HepG2 (cell line): Measurements from ENCODE around the gene DNAJB2. TPM values are rescaled to one million over a fixed set of nuclear protein-coding genes. Genes with fewer than 3 reads are reported as not detected.

ENCODE experiments used
- ATAC-seq: fragments of 200-7000 bp; cut with Tn5 transposase; 3 replicates; pipeline ENCODE4 v1.9.1; 2020; ENCODE audit warnings: mild to moderate bottlenecking, moderate library complexity
- BruUV-seq: library from RNA; stranded (reverse); fragments of 400-500 nt; replicated peaks from 2 replicates; lab custom pipeline; 2021; lab: Mats Ljungman, UMichigan
- CTCF ChIA-PET: fragments of 300-600 bp; formaldehyde crosslinking; extraction: SDS; loops from one replicate; lab custom pipeline; 2021; ENCODE audit warnings: low total read pairs, inconsistent platforms, low intra/inter-chr PET ratio; lab: Yijun Ruan, JAX
- POLR2A ChIA-PET: fragments of 350-600 bp; sonication (Branson Sonifier 250); formaldehyde crosslinking; loops from one replicate; lab custom pipeline; 2020; ENCODE audit warnings: antibody characterized with exemption, inconsistent platforms; lab: Yijun Ruan, JAX
- DNase-seq: peaks from one replicate; pipeline ENCODE4 v3.0.0-alpha.2; 2015; ENCODE audit warnings: low spot score
- FAIRE-seq: peaks from 3 replicates; lab custom pipeline; 2011; peaks lifted over from hg19 to GRCh38; lab: Jason Lieb, UNC
- H2AFZ ChIP-seq: one replicate; pipeline ENCODE4 v1.6.1; 2011; ENCODE audit warnings: low read length, inconsistent platforms
- H3K27ac ChIP-seq: fragments of 300-600 bp; 3 replicates; pipeline ENCODE4 v1.8.0; 2011; ENCODE audit warnings: mixed run types, mild to moderate bottlenecking, mixed read lengths, low read length, inconsistent platforms; ENCODE audit not compliant: insufficient read depth; ENCODE audit errors: extremely low read length
- H3K27me3 ChIP-seq, 2 experiments: fragments of 200-600 bp in 1 of 2; 2 replicates in 1 of 2; 3 replicates in 1 of 2; pipeline versions ENCODE4 v1.6.0 to v1.8.0; 2011; ENCODE audit warnings: low read length in 2 of 2, mild to moderate bottlenecking in 2 of 2, moderate library complexity in 2 of 2, inconsistent platforms in 1 of 2; ENCODE audit not compliant: insufficient read depth in 2 of 2, control insufficient read depth in 1 of 2
- H3K36me3 ChIP-seq, 2 experiments: fragments of 200-600 bp in 1 of 2; replicated peaks in 1 of 2; 2 replicates in 1 of 2; 3 replicates in 1 of 2; pipeline versions ENCODE4 v1.5.1 to v1.8.0; 2011; ENCODE audit warnings: low read length in 2 of 2, inconsistent platforms in 1 of 2; ENCODE audit not compliant: insufficient read depth in 2 of 2, control insufficient read depth in 1 of 2
- H3K4me1 ChIP-seq: 2 replicates; pipeline ENCODE4 v1.5.1; 2012; ENCODE audit warnings: low read length, inconsistent platforms; ENCODE audit not compliant: insufficient read depth
- H3K4me2 ChIP-seq: 2 replicates; pipeline ENCODE4 v1.6.0; 2011; ENCODE audit warnings: low read depth, low read length, inconsistent platforms
- H3K4me3 ChIP-seq, 3 experiments: fragments of 200-600 bp in 1 of 3; sonication (generic), shearing (Covaris generic) in 1 of 3; replicated peaks in 1 of 3; 2 replicates each; pipeline ENCODE4 v1.5.1; 2011 to 2016; ENCODE audit warnings: low read length in 3 of 3, inconsistent platforms in 2 of 3, low read depth in 2 of 3, mild to moderate bottlenecking in 2 of 3, control low read depth in 1 of 3, mixed read lengths in 1 of 3; ENCODE audit not compliant: insufficient read depth in 1 of 3
- H3K79me2 ChIP-seq: one replicate; pipeline ENCODE4 v1.6.1; 2011; ENCODE audit warnings: low read length, inconsistent platforms; ENCODE audit not compliant: insufficient read depth
- H3K9ac ChIP-seq: 2 replicates; pipeline ENCODE4 v1.6.0; 2011; ENCODE audit warnings: mild to moderate bottlenecking, low read depth, low read length, inconsistent platforms; ENCODE audit not compliant: insufficient read depth
- H3K9me3 ChIP-seq: 2 replicates; pipeline ENCODE4 v1.5.1; 2012; ENCODE audit warnings: mild to moderate bottlenecking, low read length
- H4K20me1 ChIP-seq: 2 replicates; pipeline ENCODE4 v1.6.0; 2011; ENCODE audit warnings: inconsistent platforms, mild to moderate bottlenecking, low read length, moderate library complexity; ENCODE audit not compliant: insufficient read depth
- ARID3A ChIP-seq: IDR thresholded peaks from 2 replicates; pipeline ENCODE4 v1.6.1; 2012; ENCODE audit warnings: low read depth, low read length, improper control_type of control experiment
- FOXO1 ChIP-seq: sonication (generic); formaldehyde crosslinking; IDR thresholded peaks from 2 replicates; pipeline ENCODE4 v1.4.0; 2020; ENCODE audit warnings: missing genetic modification reagents
- GPBP1L1 ChIP-seq: sonication (generic); formaldehyde crosslinking; IDR thresholded peaks from 2 replicates; pipeline ENCODE4 v1.5.0; 2020; ENCODE audit warnings: mild to moderate bottlenecking, missing genetic modification reagents
- HOXD1 ChIP-seq: sonication (generic); formaldehyde crosslinking; IDR thresholded peaks from 2 replicates; pipeline ENCODE4 v1.5.0; 2020; ENCODE audit warnings: missing genetic modification reagents
- IRX3 ChIP-seq: sonication (generic); formaldehyde crosslinking; IDR thresholded peaks from 2 replicates; pipeline ENCODE4 v1.8.1; 2023; ENCODE audit warnings: mild to moderate bottlenecking, low read depth, missing genetic modification reagents, borderline replicate concordance
- JUND ChIP-seq: sonication (generic); formaldehyde crosslinking; IDR thresholded peaks from 2 replicates; pipeline ENCODE4 v1.8.0; 2022; ENCODE audit warnings: mild to moderate bottlenecking, missing genetic modification reagents
- KLF12 ChIP-seq: sonication (generic); formaldehyde crosslinking; IDR thresholded peaks from 2 replicates; pipeline ENCODE4 v1.4.0; 2020; ENCODE audit warnings: missing genetic modification reagents, borderline replicate concordance
- MIER3 ChIP-seq: IDR thresholded peaks from 2 replicates; pipeline ENCODE4 v1.6.1; 2016; ENCODE audit warnings: missing compliant biosample characterization, borderline replicate concordance
- NR0B2 ChIP-seq: sonication (generic); formaldehyde crosslinking; IDR thresholded peaks from 2 replicates; pipeline ENCODE4 v1.4.0; 2020; ENCODE audit warnings: mild to moderate bottlenecking, missing genetic modification reagents
- SIN3A ChIP-seq: IDR thresholded peaks from 2 replicates; pipeline ENCODE4 v1.6.1; 2011; ENCODE audit warnings: low read depth, mild to moderate bottlenecking, control low read depth, low read length, borderline replicate concordance
- ZFP91 ChIP-seq: sonication (generic); formaldehyde crosslinking; IDR thresholded peaks from 2 replicates; pipeline ENCODE4 v1.9.0; 2022; ENCODE audit warnings: missing genetic modification reagents, mild to moderate bottlenecking, borderline replicate concordance
- ZMAT3 ChIP-seq: sonication (generic); formaldehyde crosslinking; conservative IDR thresholded peaks from 2 replicates; pipeline ENCODE4 v1.7.0; 2021; ENCODE audit warnings: missing genetic modification reagents
- ZNF180 ChIP-seq: sonication (generic); formaldehyde crosslinking; IDR thresholded peaks from 2 replicates; pipeline ENCODE4 v1.4.0; 2020; ENCODE audit warnings: low read depth, missing genetic modification reagents, borderline replicate concordance
- ZNF883 ChIP-seq: sonication (generic); formaldehyde crosslinking; IDR thresholded peaks from 2 replicates; pipeline ENCODE4 v1.5.1; 2020; ENCODE audit warnings: mild to moderate bottlenecking, missing genetic modification reagents; ENCODE audit errors: not compliant biosample characterization
- WGBS: methylation state at CpG from one replicate; pipeline ENCODE4 v1.1.6; 2017; ENCODE audit warnings: low lambda C conversion rate; 5-methylcytosine and 5-hydroxymethylcytosine counted together
- in situ Hi-C: cut with HindIII; loops from 2 replicates; pipeline ENCODE4 v1.10.0; 2017; ENCODE audit warnings: low pct_unique_long_range_greater_than_20kb; ENCODE audit not compliant: extremely low pct_ligation_motif_present
- intact Hi-C: fragments of 100-400 bp; cut with micrococcal nuclease; formaldehyde crosslinking; loops from one replicate; pipeline ENCODE4 v1.10.0; 2022; ENCODE audit not compliant: unreplicated experiment
- polyA plus RNA-seq, 8 experiments: library from polyadenylated mRNA; depleted of rRNA in 3 of 8; stranded (reverse) in 7 of 8; unstranded in 1 of 8; fragments of >200 nt; fragmentation: Illumina TruSeq in 4 of 8; extraction: Trizol in 4 of 8; gene quantifications; 2 replicates each; pipeline versions ENCODE4 v1.2.1 to v1.2.3, GENCODE V29; 2011 to 2016; ENCODE audit warnings: low read depth in 4 of 8, missing spikeins in 1 of 8, mixed read lengths in 1 of 8; ENCODE audit not compliant: insufficient read depth in 1 of 8
- total RNA-seq, 5 experiments: library from RNA; depleted of rRNA; stranded (reverse); fragments of >200 nt; fragmentation: Illumina TruSeq; extraction: Trizol; gene quantifications; 2 replicates each; pipeline ENCODE4 v1.2.3, GENCODE V29; 2016; ENCODE audit warnings: low read depth in 1 of 5

The DNAJB2 gene
- total and polyA plus RNA-seq, 2 of the 13 experiments (the other 11 are each of a cell fraction or from before 2014, with no cell fraction given), result 21.3 to 31.1 TPM

- ChIA-PET CTCF (no interaction called here), POLR2A (interaction anchor here (0.9 to 2.1 kb wide), 12 partner anchors 8 to 118 kb away, joined by 3 to 22 read pairs (median 4); partner anchors contain the start of genes ANKZF1, ATG9A, DNAJB2 and DNPEP)
- no peak overlapping the region for H3K9ac ChIP-seq
- WGBS, result 10% methylated on average over 6 of the region's 8 CpGs
- H3K27ac ChIP-seq, result peak overlapping the region; percentile 3
- H3K4me2 ChIP-seq, result peak overlapping the region; percentile 52
- peak; percentile 57 for FAIRE-seq
- H3K4me3 ChIP-seq, result 0 out of 6 replicates have a peak overlapping the region, but pooled peaks of 1 of the 3 experiments have one; percentile 29
- in situ Hi-C loops (no loop called here), intact Hi-C loops (no loop called here)
- BruUV-seq, result no TSS peak
- no peaks in the 10 kb centered on the region for H4K20me1 ChIP-seq
- no peaks in the 10 kb centered on the region for H3K36me3 ChIP-seq
- no peaks in the 10 kb centered on the region for H3K79me2 ChIP-seq
- peaks cover 37% of the 10 kb centered on the region for H3K4me1 ChIP-seq
- DNase-seq, result peak; percentile 54
- H3K27me3 ChIP-seq, result peaks cover 2 to 24% of the 10 kb centered on the region in 2 experiments; a peak in 3 of 5 replicates
- H2AFZ ChIP-seq, result no peak overlapping the region
- H3K9me3 ChIP-seq, result no peaks in the 10 kb centered on the region
- ATAC-seq, result peak; percentile 76
- no peak; the same call in none of the 2 replicates for TF ChIP-seq FOXO1 (CRISPR knock-in tag)
- TF ChIP-seq ARID3A, result no peak
- no peak for TF ChIP-seq GPBP1L1
- no peak for TF ChIP-seq KLF12 (CRISPR knock-in tag)
- peak; percentile 29; the same call in 1 of the 2 replicates for TF ChIP-seq SIN3A
- TF ChIP-seq NR0B2, result 0 out of 2 replicates have a peak, but pooled peaks have one; percentile 23
- TF ChIP-seq HOXD1, result no peak
- no peak for TF ChIP-seq ZNF883 (CRISPR knock-in tag)
- no peak for TF ChIP-seq ZNF180 (CRISPR knock-in tag)
- 0 out of 2 replicates have a peak, but pooled peaks have one; percentile 38 for TF ChIP-seq ZMAT3 (CRISPR knock-in tag)
- TF ChIP-seq IRX3 (CRISPR knock-in tag), result no peak
- TF ChIP-seq JUND (CRISPR knock-in tag), result peak; percentile 41; the same call in 1 of the 2 replicates
- TF ChIP-seq ZFP91 (CRISPR knock-in tag), result peak; percentile 57; the same call in 1 of the 2 replicates
- 0 out of 2 replicates have a peak, but pooled peaks have one; percentile 5 for TF ChIP-seq MIER3 (CRISPR knock-in tag)
Measured at GRCh38 chr2:219269362-219270054, 9.7 kb upstream of the DNAJB2 start.
